ENCODE data around the gene TECPR1. TPM values are rescaled to one million over a fixed set of nuclear protein-coding genes. Genes with fewer than 3 reads are reported as not detected.

The TECPR1 gene
- polyA plus RNA-seq, 4 donors = 15.7 to 18.0 (median 16.4) TPM

GRCh38 chr7:98170966-98171365 lies 81.1 kb downstream of the TECPR1 start:
- no peak for DNase-seq (ENCODE audit: low read depth in 4 of 4, low spot score in 3 of 4)

GRCh38 chr7:98168904-98169621 lies 83.0 kb downstream of the TECPR1 start:
- no peak for DNase-seq (ENCODE audit: low read depth in 4 of 4, low spot score in 3 of 4)

DNA sequence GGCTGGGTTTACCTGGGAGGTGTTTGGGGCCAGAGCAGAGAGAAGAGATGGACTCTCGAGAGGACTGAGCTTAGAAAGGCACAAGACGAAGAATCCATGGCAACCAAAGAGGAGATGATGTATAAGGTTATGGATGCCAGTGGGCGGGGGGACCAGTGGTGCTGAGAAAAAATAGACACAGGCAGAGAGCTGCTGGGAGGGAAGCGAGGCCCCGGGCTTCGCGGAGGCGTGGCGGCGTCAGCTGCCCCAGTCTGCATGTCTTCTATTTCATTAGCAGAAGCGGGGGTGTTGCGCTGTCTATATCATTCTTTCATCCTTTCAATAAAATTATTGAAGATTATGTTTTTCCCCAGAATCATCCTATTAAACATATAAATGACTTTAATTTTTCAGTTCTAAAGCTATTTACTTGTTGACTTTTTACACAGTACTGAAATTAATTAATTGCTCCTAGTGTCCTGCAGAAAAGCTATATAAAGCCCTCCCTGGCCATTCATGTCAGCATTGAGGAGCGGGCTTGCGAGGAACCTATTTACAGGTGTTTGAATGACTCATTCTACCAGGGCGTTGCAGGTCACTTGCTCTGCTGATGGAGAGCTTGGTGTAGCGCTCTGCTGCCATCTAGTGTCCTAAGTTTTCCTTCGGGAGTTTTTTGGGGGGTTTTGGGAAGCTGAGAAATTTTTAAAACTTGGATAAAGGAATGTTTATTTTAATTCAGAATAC lies 83.7 kb downstream of the TECPR1 start:
- peak; percentile 24 to 54 (median 41) for DNase-seq (ENCODE audit: low read depth in 4 of 4, low spot score in 3 of 4)

- DNase-seq (ENCODE audit: low read depth in 4 of 4, low spot score in 3 of 4) = no peak
Measured at GRCh38 chr7:98167653-98168052, 84.4 kb downstream of the TECPR1 start.

DNA sequence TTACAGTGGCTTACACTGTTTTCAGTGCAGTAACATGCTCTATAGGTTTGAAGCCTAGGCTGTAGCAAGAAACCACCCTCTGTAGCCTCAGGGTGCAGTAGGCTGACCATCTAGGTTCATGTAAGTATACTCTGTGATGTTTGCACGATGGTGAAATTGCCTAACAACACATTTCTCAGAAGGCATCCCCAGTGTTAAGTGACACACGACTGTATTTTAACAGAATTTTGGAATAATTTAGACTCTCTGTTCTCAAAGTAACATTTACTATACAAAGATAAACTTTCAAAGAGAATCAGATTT lies 85.4 kb downstream of the TECPR1 start:
- no peak for DNase-seq (ENCODE audit: low read depth in 4 of 4, low spot score in 3 of 4)

GRCh38 chr7:98165827-98166667 lies 86.0 kb downstream of the TECPR1 start:
- DNase-seq (ENCODE audit: low read depth in 4 of 4, low spot score in 3 of 4) = no peak

Other genes starting within 250 kb of the TECPR1 start
- gene LMTK2, start 145.4 kb downstream of the TECPR1 start, polyA plus RNA-seq (ENCODE audit: insufficient read length in 4 of 4) = 10 to 100 TPM; 13.6 to 14.8 (median 14.4) TPM
- under 1 TPM in 3 of 4 donors, not detected in 1; 0.19 to 0.44 (median 0.29) TPM for gene BHLHA15, start 40.8 kb downstream of the TECPR1 start, polyA plus RNA-seq (ENCODE audit: insufficient read length in 4 of 4)
- gene BRI3, start 29.5 kb upstream of the TECPR1 start, polyA plus RNA-seq (ENCODE audit: insufficient read length in 4 of 4) = 100 to 1,000 TPM in 3 of 4 donors, 10 to 100 TPM in 1; 97.0 to 113 (median 106) TPM
- gene BAIAP2L1, start 148.9 kb upstream of the TECPR1 start, polyA plus RNA-seq (ENCODE audit: insufficient read length in 4 of 4) = 10 to 100 TPM; 12.5 to 17.0 (median 13.6) TPM